DMS53 treated with DMSO at 0.1 percent for 48 hours (cell line): ENCODE results near the gene SSBP2.

Source experiments
- DNase-seq: peaks from one replicate; lab custom pipeline; 2025; ENCODE audit not compliant: unreplicated experiment; lab: John Stamatoyannopoulos, UW

SSBP2 gene

GRCh38 chr5:81767938-81768337 lies 17.0 kb upstream of the SSBP2 start:
- DNase-seq, result no peak

GRCh38 chr5:81767097-81767496 lies 16.2 kb upstream of the SSBP2 start:
- DNase-seq, result no peak

GRCh38 chr5:81766611-81767010 lies 15.7 kb upstream of the SSBP2 start:
- no peak for DNase-seq

- no peak for DNase-seq
These were observed 12.5 kb upstream of the SSBP2 start for GRCh38 chr5:81763294-81763928.

- no peak for DNase-seq
These were observed 12.0 kb upstream of the SSBP2 start for GRCh38 chr5:81762853-81763252.

GRCh38 chr5:81762401-81762800 lies 11.5 kb upstream of the SSBP2 start:
- DNase-seq, result no peak

GRCh38 chr5:81761970-81762369 lies 11.1 kb upstream of the SSBP2 start:
- no peak for DNase-seq

- DNase-seq, result no peak
These were observed 10.4 kb upstream of the SSBP2 start for GRCh38 chr5:81761270-81761669.

- no peak for DNase-seq
These were observed 9.6 kb upstream of the SSBP2 start for GRCh38 chr5:81760521-81760920.

- no peak for DNase-seq
These were observed 8.7 kb upstream of the SSBP2 start for GRCh38 chr5:81759632-81760005.

GRCh38 chr5:81757404-81757803 lies 6.5 kb upstream of the SSBP2 start:
- DNase-seq, result no peak

- DNase-seq, result no peak
These were observed 5.1 kb upstream of the SSBP2 start for GRCh38 chr5:81756016-81756415.

- no peak for DNase-seq
These were observed 4.4 kb upstream of the SSBP2 start for GRCh38 chr5:81755320-81755719.

- no peak for DNase-seq
These were observed 3.7 kb upstream of the SSBP2 start for GRCh38 chr5:81754621-81755020.

- no peak for DNase-seq
These were observed 2.5 kb upstream of the SSBP2 start for GRCh38 chr5:81753429-81753828.

- no peak for DNase-seq
These were observed 1.7 kb upstream of the SSBP2 start for GRCh38 chr5:81752644-81752963.

GRCh38 chr5:81751836-81752643 lies 1.1 kb upstream of the SSBP2 start:
- no peak for DNase-seq

GRCh38 chr5:81750308-81751008 lies 439 bp downstream of the SSBP2 start:
- DNase-seq, result no peak

GRCh38 chr5:81749561-81750307 lies 1.2 kb downstream of the SSBP2 start:
- no peak for DNase-seq

- no peak for DNase-seq
These were observed 1.7 kb downstream of the SSBP2 start for GRCh38 chr5:81749192-81749560.

GRCh38 chr5:81748556-81748955 lies 2.3 kb downstream of the SSBP2 start:
- no peak for DNase-seq

GRCh38 chr5:81747030-81747429 lies 3.9 kb downstream of the SSBP2 start:
- DNase-seq, result no peak
